ENCODE measurements around the gene DDIAS.

DNA sequence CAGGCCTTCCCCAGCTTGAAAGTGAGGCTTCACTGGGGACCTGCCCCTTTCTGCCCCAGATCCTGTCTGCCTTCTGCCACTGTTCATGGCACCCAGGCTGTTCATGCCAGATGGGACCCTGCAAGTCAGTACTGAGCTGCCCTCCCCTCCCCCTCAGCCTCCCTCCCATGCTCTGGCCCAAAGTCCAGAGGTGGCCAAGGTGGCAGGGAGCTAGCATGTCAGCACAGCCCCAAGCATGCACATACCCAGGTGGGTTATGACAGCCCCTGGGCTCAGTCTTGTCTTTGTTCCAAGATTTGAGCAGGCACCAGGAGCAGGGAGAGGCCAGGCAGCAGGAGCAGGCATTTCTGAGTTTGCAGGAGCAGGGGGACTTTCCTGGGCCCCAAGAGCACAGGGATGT lies 44.1 kb downstream of the DDIAS start:
- TF ChIP-seq SP1 (IDR thresholded peaks at IDR 0.05) = no peak
- no peak for TF ChIP-seq TARDBP (IDR thresholded peaks at IDR 0.05)
- TF ChIP-seq FOXK2 (IDR thresholded peaks at IDR 0.05) = no peak
- TF ChIP-seq L3MBTL2 (conservative IDR thresholded peaks at IDR 0.05) = no peak
- TF ChIP-seq BHLHE40 (IDR thresholded peaks at IDR 0.05; ENCODE audit: borderline replicate concordance) = no peak
- TF ChIP-seq, protein P1, sequence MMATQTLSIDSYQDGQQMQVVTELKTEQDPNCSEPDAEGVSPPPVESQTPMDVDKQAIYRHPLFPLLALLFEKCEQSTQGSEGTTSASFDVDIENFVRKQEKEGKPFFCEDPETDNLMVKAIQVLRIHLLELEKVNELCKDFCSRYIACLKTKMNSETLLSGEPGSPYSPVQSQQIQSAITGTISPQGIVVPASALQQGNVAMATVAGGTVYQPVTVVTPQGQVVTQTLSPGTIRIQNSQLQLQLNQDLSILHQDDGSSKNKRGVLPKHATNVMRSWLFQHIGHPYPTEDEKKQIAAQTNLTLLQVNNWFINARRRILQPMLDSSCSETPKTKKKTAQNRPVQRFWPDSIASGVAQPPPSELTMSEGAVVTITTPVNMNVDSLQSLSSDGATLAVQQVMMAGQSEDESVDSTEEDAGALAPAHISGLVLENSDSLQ (IDR thresholded peaks at IDR 0.05) = no peak
- TF ChIP-seq FOXM1 (IDR thresholded peaks at IDR 0.05; ENCODE audit: borderline replicate concordance) = no peak
- TF ChIP-seq ARNT (IDR thresholded peaks at IDR 0.05) = no peak
